Measurements from ENCODE around the gene NMUR1.

Gene NMUR1

GRCh38 chr2:231552752-231553151 lies 22.5 kb upstream of the NMUR1 start:
- DNase-seq = no peak

GRCh38 chr2:231549446-231550239 lies 19.4 kb upstream of the NMUR1 start:
- no peak for DNase-seq

GRCh38 chr2:231548752-231549151 lies 18.5 kb upstream of the NMUR1 start:
- DNase-seq = no peak

- no peak for DNase-seq
Observed at GRCh38 chr2:231547315-231548110, 17.3 kb upstream of the NMUR1 start.

- no peak for DNase-seq
Observed at GRCh38 chr2:231546014-231546715, 15.9 kb upstream of the NMUR1 start.

- DNase-seq = peak; percentile 38
Observed at GRCh38 chr2:231545105-231545902, 15.1 kb upstream of the NMUR1 start.

GRCh38 chr2:231542136-231542535 lies 11.9 kb upstream of the NMUR1 start:
- DNase-seq = no peak

GRCh38 chr2:231541645-231542044 lies 11.4 kb upstream of the NMUR1 start:
- DNase-seq = no peak

- no peak for DNase-seq
Observed at GRCh38 chr2:231539991-231540390, 9.7 kb upstream of the NMUR1 start.

GRCh38 chr2:231535961-231536360 lies 5.7 kb upstream of the NMUR1 start:
- no peak for DNase-seq

- no peak for DNase-seq
Observed at GRCh38 chr2:231533777-231534125, 3.5 kb upstream of the NMUR1 start.

- DNase-seq = no peak
Observed at GRCh38 chr2:231533086-231533776, 3.0 kb upstream of the NMUR1 start.

- no peak for DNase-seq
Observed at GRCh38 chr2:231532756-231533035, 2.5 kb upstream of the NMUR1 start.

- no peak for DNase-seq
Observed at GRCh38 chr2:231531883-231532755, 1.9 kb upstream of the NMUR1 start.

GRCh38 chr2:231531466-231531865 lies 1.2 kb upstream of the NMUR1 start:
- no peak for DNase-seq

GRCh38 chr2:231528636-231529030 lies 1.6 kb downstream of the NMUR1 start:
- no peak for DNase-seq

- no peak for DNase-seq
Observed at GRCh38 chr2:231527955-231528635, 2.1 kb downstream of the NMUR1 start.

- no peak for DNase-seq
Observed at GRCh38 chr2:231527091-231527395, 3.2 kb downstream of the NMUR1 start.

- DNase-seq = no peak
Observed at GRCh38 chr2:231526341-231527090, 3.7 kb downstream of the NMUR1 start.
